Left hindlimb (tissue), 1 donor: ENCODE results near the gene PATJ.
"Not testable (repeated sequence)": the region's sequence is repeated elsewhere in the genome, so short reads cannot be mapped to it uniquely, and the experiment has no call there.

ENCODE experiments used
- DNase-seq: peaks from one replicate; pipeline ENCODE4 v3.0.0-alpha.2; 2018

PATJ gene

GRCh38 chr1:61741711-61742619 lies at the start of gene PATJ:
Gene PATJ, plus strand, starts transcription at chr1:61742480. Its CDS starts 20,413 bp downstream, at chr1:61762893.
- peak; percentile 63 for DNase-seq

GRCh38 chr1:61699911-61700851 lies 42.1 kb upstream of the PATJ start:
- DNase-seq: no peak

GRCh38 chr1:61708953-61709907 lies 33.0 kb upstream of the PATJ start:
- DNase-seq: no peak

- no peak for DNase-seq
Measured at GRCh38 chr1:61709908-61710289, 32.4 kb upstream of the PATJ start.

- not testable (repeated sequence) for DNase-seq
Measured at GRCh38 chr1:61711257-61711656, 31.0 kb upstream of the PATJ start.

GRCh38 chr1:61711969-61712368 lies 30.3 kb upstream of the PATJ start:
- no peak for DNase-seq

- DNase-seq: not testable (repeated sequence)
Measured at GRCh38 chr1:61718996-61719663, 23.1 kb upstream of the PATJ start.

- no peak for DNase-seq
Measured at GRCh38 chr1:61724506-61724812, 17.8 kb upstream of the PATJ start.

- peak; percentile 95 for DNase-seq
Measured at GRCh38 chr1:61724813-61725694, 17.2 kb upstream of the PATJ start, which contains the start of gene TM2D1. Gene TM2D1, minus strand, starts transcription at chr1:61725141. Its CDS starts 21 bp downstream, at chr1:61725120.

GRCh38 chr1:61727544-61727943 lies 14.7 kb upstream of the PATJ start:
- no peak for DNase-seq

GRCh38 chr1:61730679-61731078 lies 11.6 kb upstream of the PATJ start:
- not testable (repeated sequence) for DNase-seq

GRCh38 chr1:61732726-61733125 lies 9.6 kb upstream of the PATJ start:
- no peak for DNase-seq

GRCh38 chr1:61740751-61741700 lies 1.3 kb upstream of the PATJ start:
- no peak for DNase-seq

GRCh38 chr1:61742620-61743430 lies 545 bp downstream of the PATJ start:
- peak; percentile 72 for DNase-seq

- no peak for DNase-seq
Measured at GRCh38 chr1:61743431-61743705, 1.1 kb downstream of the PATJ start.

GRCh38 chr1:61743716-61744580 lies 1.7 kb downstream of the PATJ start:
- no peak for DNase-seq

GRCh38 chr1:61746813-61747212 lies 4.5 kb downstream of the PATJ start:
- no peak for DNase-seq

- DNase-seq: no peak
Measured at GRCh38 chr1:61748566-61748965, 6.3 kb downstream of the PATJ start.
